Esophagus muscularis mucosa (tissue), 4 donors: Measurements from ENCODE around the gene NOX3.

Experiments
- CTCF ChIP-seq, 3 experiments: fragments of 200-600 bp in 2 of 3; fragments of 450-650 bp in 1 of 3; sonication (generic) in 2 of 3; IDR thresholded peaks; one replicate each; pipeline ENCODE4 v1.5.1; 2017 to 2019; ENCODE audit warnings: antibody characterized with exemption in 3 of 3, mild to moderate bottlenecking in 2 of 3, moderate library complexity in 1 of 3
- EP300 ChIP-seq: sonication (generic); formaldehyde crosslinking; IDR thresholded peaks from one replicate; pipeline ENCODE4 v1.6.1; 2017; ENCODE audit warnings: antibody characterized with exemption
- POLR2A ChIP-seq: fragments of 450-650 bp; IDR thresholded peaks from one replicate; pipeline ENCODE4 v1.6.1; 2017; ENCODE audit warnings: antibody characterized with exemption, moderate library complexity, mild to moderate bottlenecking, low read depth

GRCh38 chr6:155493694-155494143 lies 38.1 kb upstream of the NOX3 start:
- no peak for TF ChIP-seq CTCF (IDR thresholded peaks at IDR 0.05)
- no peak for TF ChIP-seq EP300
- no peak for TF ChIP-seq POLR2A
